ENCODE measurements around the gene LCAT.
A peak's percentile ranks its signal among the peaks of the same experiment; 100 is the strongest.

The LCAT gene

GRCh38 chr16:67968400-67969253 is 24.7 kb upstream of the LCAT start, which contains the start of gene SLC12A4:
Gene SLC12A4, minus strand, starts transcription at chr16:67968637. Its CDS starts 84 bp downstream, at chr16:67968553.
- peak; percentile 68 for DNase-seq (ENCODE audit: low spot score)

- DNase-seq (ENCODE audit: low spot score) = no peak
These were observed 24.1 kb upstream of the LCAT start for GRCh38 chr16:67967958-67968399.

GRCh38 chr16:67967183-67967957 is 23.4 kb upstream of the LCAT start:
- no peak for DNase-seq (ENCODE audit: low spot score)

GRCh38 chr16:67966549-67967182 is 22.7 kb upstream of the LCAT start:
- DNase-seq (ENCODE audit: low spot score) = no peak

GRCh38 chr16:67965668-67966548 is 22.0 kb upstream of the LCAT start:
- DNase-seq (ENCODE audit: low spot score) = no peak

- DNase-seq (ENCODE audit: low spot score) = no peak
These were observed 20.7 kb upstream of the LCAT start for GRCh38 chr16:67964477-67965131.

- DNase-seq (ENCODE audit: low spot score) = no peak
These were observed 19.9 kb upstream of the LCAT start for GRCh38 chr16:67963662-67964321.

GRCh38 chr16:67963292-67963661 is 19.4 kb upstream of the LCAT start:
- DNase-seq (ENCODE audit: low spot score) = no peak

GRCh38 chr16:67962135-67962534 is 18.2 kb upstream of the LCAT start:
- no peak for DNase-seq (ENCODE audit: low spot score)

GRCh38 chr16:67961551-67961957 is 17.6 kb upstream of the LCAT start:
- no peak for DNase-seq (ENCODE audit: low spot score)

GRCh38 chr16:67959536-67960329 is 15.8 kb upstream of the LCAT start:
- peak; percentile 49 for DNase-seq (ENCODE audit: low spot score)

- no peak for DNase-seq (ENCODE audit: low spot score)
These were observed 13.7 kb upstream of the LCAT start for GRCh38 chr16:67957622-67958021.

- DNase-seq (ENCODE audit: low spot score) = no peak
These were observed 10.7 kb upstream of the LCAT start for GRCh38 chr16:67954421-67955196.

GRCh38 chr16:67953641-67954375 is 9.9 kb upstream of the LCAT start:
- no peak for DNase-seq (ENCODE audit: low spot score)

- DNase-seq (ENCODE audit: low spot score) = no peak
These were observed 7.6 kb upstream of the LCAT start for GRCh38 chr16:67951485-67951884.

- no peak for DNase-seq (ENCODE audit: low spot score)
These were observed 6.5 kb upstream of the LCAT start for GRCh38 chr16:67950335-67950843.

- DNase-seq (ENCODE audit: low spot score) = no peak
These were observed 5.7 kb upstream of the LCAT start for GRCh38 chr16:67949645-67950044.

- no peak for DNase-seq (ENCODE audit: low spot score)
These were observed 4.1 kb upstream of the LCAT start for GRCh38 chr16:67948015-67948414.

Data from COLO829 (cell line).